Stimulated activated CD4-positive, alpha-beta T cell treated with anti-CD3 and anti-CD28 coated beads, Interleukin-1b, Interleukin-23, amount 100 ng/mL, for 24 hours (primary cell): ENCODE data around the gene MUC5B.
A peak's percentile ranks its signal among the peaks of the same experiment; 100 is the strongest.
"Not testable (repeated sequence)": the region's sequence is repeated elsewhere in the genome, so short reads cannot be mapped to it uniquely, and the experiment has no call there.

Source experiments
- DNase-seq, 4 experiments: peaks; one replicate each; pipeline ENCODE4 v3.0.0-alpha.2; 2020; ENCODE audit warnings: low read depth in 4 of 4, low spot score in 1 of 4

The MUC5B gene

DNA sequence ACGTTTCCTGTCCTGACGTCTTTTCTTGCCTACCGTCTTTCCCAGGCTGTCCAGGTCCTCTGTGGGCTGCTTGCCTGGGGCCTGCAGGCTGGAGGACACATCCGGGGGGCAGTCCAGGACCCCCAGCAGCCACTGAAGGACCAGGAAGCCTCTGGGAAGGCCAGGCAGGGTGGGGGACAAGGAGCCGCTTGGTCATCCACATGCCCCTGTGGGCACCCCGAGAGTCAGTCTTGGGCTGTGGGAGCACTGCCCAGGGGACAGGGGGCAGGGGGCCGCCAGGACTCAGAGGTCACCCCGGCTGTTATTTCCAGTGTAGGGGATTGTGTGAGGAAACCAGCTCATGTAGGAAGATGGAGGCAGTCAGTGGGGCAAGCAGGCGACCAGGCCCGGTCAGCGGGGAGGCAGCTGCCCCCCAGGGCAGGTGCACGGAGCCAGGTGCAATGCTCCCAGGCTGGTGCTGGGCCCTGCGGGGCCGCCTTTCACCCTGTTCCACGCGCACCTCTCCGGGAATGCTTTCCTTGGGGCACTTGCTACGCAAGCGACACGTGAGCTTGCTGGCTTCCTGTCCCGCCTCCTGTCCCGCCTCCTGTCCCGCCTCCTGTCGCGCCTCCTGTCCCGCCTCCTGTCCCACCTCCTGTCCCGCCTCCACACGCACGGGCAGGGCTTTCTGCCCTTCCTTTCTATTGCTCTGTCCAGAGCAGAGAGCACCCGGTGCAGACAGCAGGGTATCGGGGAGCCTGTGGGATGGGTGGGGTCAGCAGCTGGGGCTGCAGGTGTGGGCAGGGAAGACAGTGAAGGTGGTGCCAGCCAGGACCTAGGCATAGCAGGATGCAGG is 39.5 kb downstream of the MUC5B start:
- peak; percentile 67 to 83 (median 78) for DNase-seq

DNA sequence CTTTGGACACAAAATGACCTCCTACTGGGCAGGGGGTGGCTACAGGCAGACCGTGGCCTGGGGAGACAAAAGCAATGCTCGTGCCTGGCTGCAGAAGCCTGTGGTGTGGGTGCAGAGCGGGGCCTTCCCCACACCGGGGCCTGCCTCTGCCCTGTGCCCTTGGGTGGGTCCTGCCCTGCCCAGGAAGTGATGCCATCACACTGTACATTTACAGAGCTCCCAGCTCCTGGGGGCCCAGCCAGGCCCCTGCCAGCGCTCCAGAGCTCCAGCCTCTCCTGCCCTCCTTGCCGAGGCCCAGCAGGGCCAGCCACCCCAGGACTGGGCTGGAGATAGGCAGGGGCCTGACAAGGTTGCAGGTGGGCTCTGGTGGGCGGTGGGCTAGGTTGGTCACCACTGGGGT is 40.1 kb downstream of the MUC5B start:
- no peak for DNase-seq

DNA sequence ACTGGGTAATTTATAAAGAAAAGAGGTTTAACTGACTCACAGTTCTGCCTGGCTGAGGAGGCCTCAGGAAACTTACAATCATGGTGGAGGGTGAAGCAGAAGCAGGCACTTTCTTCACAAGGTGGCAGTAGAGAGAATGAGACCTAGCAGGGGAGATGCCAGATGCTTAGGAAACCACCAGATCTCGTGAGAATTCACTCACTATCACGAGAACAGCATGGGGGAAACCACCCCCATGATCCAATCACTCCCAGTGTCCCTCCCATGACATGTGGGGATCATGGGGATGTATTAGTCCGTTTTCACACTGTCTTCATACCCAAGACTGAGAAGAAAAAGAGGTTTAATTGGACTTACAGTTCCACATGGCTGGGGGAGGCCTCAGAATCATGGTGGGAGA is 41.6 kb downstream of the MUC5B start:
- DNase-seq, result peak in 2 of 4 experiments; percentile 15 to 31

GRCh38 chr11:1265480-1265879 is 42.6 kb downstream of the MUC5B start:
- not testable (repeated sequence) for DNase-seq

DNA sequence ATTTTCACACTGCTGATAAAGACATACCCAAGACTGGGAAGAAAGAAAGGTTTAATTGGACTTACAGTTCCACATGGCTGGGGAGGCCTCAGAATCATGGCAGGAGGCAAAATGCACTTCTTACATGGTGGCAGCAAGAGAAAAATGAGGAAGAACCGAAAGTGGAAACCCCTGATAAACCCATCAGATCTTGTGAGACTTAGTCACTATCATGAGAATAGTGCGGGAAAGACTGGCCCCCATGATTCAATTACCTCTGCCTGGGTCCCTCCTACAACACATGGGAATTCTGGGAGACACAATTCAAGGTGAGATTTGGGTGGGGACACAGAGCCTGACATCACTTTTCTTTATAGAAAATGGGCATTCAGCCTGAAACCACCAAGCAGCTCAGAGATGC is 44.1 kb downstream of the MUC5B start:
- not testable (repeated sequence) for DNase-seq

DNA sequence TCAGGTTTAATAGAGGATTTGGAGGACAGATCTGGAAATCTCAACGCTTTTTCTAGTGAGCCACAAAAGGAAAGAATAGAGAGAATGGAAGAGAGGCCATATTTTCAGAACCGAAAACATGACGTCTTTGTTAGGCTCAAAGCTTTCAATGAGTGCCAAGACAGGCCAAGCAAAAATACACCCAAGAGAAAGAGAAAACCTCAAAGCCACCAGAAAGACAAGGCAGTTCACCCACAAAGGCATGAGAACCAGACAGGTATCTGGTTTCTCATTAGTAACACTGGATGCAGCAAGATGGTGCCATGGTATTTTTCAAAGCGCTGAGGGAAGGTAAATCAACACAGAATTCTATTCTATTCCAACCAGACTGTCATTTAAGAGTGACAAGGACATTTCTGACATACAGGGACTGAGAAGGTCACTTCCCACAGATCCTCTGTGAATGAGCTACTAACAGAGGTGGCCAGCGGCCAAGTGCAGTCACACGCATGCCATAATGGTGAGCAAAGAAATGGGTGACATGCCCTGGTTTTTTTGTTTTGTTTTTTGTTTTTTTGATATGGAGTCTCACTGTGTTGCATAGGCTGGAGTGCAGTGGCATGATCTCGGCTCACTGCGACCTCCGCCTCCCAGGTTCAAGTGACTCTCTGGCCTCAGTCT is 44.7 kb downstream of the MUC5B start:
- DNase-seq, result no peak

DNA sequence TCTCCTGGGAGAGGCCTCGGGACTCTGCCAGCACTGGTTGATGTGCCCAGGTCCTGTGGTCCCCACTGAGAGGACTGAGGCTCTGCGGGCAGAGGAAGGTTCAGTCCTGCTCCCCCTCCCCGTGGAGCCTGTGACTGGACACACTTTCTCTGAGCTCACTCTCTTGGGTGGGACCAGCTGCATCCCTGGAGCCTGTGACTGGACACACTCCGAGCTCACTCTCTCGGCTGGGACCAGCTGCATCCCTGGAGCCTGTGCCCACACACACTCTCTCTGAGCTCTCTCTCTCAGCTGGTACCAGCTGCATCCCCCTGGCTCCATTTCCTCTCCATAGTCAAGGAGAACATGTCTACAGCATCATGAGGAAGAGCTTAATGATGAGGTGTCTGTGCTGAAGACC is 47.1 kb downstream of the MUC5B start:
- no peak for DNase-seq

- DNase-seq, result no peak
Observed at GRCh38 chr11:1270476-1270875, 47.6 kb downstream of the MUC5B start.

- DNase-seq, result no peak
Observed at GRCh38 chr11:1271002-1271401, 48.1 kb downstream of the MUC5B start.

- DNase-seq, result no peak
Observed at GRCh38 chr11:1271406-1271805, 48.5 kb downstream of the MUC5B start.

- DNase-seq, result no peak
Observed at GRCh38 chr11:1271927-1272326, 49.1 kb downstream of the MUC5B start.

DNA sequence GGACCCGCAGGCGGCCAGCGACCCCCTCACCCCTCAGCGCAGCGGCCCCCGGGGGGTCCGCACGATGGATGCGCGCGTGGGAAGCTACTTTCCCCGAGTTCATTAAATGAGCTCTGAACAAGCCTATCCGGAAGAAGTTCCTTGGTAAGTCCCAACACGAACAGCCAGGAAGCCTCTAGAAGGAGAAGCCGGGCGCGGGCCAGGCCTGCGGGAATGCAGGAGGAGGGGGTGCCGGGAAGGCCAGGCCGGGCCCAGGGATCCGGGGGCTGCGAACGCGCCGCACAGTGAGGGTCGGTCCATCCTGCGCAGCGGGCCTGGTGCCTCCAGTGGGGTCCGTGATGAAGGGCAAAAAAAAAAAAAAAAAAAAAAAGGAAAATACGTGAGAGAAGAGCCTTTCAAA is 49.7 kb downstream of the MUC5B start:
- DNase-seq, result no peak

- DNase-seq, result no peak
Observed at GRCh38 chr11:1274501-1274900, 51.6 kb downstream of the MUC5B start.

DNA sequence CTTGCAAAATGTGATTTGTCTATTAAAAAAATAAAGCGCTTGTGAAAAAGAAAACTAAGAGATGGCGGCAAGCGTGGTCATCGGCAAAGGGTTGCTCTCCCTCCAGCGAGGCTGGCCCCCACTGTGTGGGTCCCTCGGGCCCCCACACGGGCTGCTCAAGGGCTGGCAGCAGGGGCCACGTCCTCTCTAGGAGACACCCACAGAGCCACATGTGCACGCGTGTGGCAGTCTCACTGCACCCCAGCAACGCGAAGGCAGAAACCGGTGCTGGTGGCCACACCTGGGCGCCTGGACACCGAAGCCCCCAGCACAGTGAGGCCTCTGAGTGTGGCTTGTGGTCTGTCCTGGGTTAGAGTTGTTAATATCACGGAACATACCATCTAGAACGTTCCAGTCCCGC is 52.2 kb downstream of the MUC5B start:
- DNase-seq, result no peak

GRCh38 chr11:1276041-1276790 is 53.4 kb downstream of the MUC5B start:
- no peak for DNase-seq

GRCh38 chr11:1276866-1277615 is 54.2 kb downstream of the MUC5B start:
- DNase-seq, result no peak

DNA sequence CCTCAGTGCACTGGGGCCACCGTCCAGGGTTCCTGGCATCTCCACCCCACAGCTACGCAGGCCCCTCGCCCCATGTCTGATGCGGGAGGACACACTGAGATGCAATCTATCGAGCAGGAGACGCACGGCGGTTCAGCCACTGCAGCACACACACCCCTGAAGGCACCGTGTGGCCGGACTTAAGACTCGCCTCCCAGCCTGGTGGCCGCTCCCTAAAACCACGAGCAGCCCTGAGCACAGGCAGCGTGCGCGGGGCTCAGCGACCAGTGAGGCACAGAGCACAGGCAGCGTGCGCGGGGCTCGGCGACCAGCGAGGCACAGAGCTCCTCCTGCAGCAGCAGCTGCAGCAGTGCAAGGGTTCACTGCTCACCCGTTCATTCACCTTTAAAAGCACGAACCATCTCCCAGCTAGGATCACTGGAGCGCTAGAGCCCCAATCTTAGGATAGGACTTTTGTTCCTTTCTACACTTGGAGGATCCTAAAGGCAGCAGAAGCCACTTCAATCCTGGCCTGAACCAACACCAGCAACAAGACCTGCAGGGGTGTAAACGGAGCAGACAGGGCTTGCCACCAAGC is 55.2 kb downstream of the MUC5B start:
- DNase-seq, result no peak

DNA sequence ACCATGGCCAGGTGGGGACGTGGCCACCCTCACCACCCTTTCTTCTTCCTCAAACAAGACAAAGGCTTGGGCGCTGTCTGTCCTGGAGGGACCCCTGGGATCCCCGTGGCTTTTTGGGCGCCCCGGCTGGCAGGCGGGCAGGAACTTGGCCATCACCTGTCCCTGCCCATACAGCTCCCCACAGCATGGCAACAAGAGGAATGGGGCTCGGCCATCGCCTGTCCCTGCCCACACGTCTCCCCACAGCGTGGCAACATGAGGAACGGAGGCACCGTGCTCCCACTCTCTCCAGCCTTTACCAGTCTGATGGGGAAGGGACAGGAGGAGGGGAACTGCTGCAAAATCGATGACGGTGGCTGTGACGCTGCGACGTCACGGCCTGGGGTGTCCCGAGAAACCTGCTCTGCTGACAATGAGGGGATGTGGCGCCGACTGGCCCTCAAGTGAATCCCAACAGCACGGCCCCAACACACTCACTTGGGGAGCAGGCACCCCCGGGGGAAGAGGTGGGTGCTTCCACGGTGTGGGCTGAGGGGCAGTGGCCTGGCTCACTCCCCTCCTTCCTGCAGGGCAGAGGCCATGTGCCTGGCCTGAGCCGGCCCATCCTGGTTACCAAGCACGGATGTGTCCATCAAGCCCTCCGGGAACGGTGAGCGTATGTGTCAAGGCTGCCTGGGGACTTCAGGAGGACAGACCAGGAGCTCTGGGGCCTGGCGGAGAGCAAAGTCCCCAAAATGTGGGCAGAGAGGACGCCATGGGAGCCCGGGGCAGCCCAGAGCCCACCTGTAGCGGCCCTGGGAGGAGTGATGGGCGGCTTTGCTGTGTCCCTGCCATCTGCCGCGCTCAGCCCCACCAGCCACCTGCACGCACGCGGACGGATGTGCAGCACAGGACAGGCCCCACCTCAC is 56.2 kb downstream of the MUC5B start:
- DNase-seq, result no peak

- DNase-seq, result no peak
Observed at GRCh38 chr11:1279674-1280055, 56.8 kb downstream of the MUC5B start.
